WTC11 (cell line): Measurements from ENCODE around the gene CBLB. TPM values are rescaled to one million over a fixed set of nuclear protein-coding genes. Genes with fewer than 3 reads are reported as not detected.

ENCODE experiments used
- ATAC-seq: fragments of 200-7000 bp; cut with Tn5 transposase; 2 replicates; pipeline ENCODE4 v1.10.0; 2021; ENCODE audit warnings: mild to moderate bottlenecking, moderate library complexity
- CTCF ChIA-PET: fragments of 300-600 bp; sonication (Branson Sonifier 250); formaldehyde crosslinking; loops from one replicate; lab custom pipeline; 2021; ENCODE audit warnings: antibody characterized with exemption; lab: Charles Lee
- POLR2A ChIA-PET: fragments of 350-600 bp; sonication (Branson Sonifier 250); formaldehyde crosslinking; loops from one replicate; lab custom pipeline; 2021; ENCODE audit warnings: antibody characterized with exemption; lab: Charles Lee
- DNase-seq: peaks from one replicate; pipeline ENCODE4 v3.0.0; 2021; ENCODE audit warnings: low spot score
- H3K27ac Mint-ChIP-seq: 2 replicates; pipeline ENCODE4 v1.8.0; 2021; ENCODE audit warnings: mixed read lengths
- H3K27me3 Mint-ChIP-seq: 2 replicates; pipeline ENCODE4 v1.8.0; 2021; ENCODE audit warnings: low read depth, mild to moderate bottlenecking, moderate library complexity, mixed read lengths
- H3K36me3 Mint-ChIP-seq: 2 replicates; pipeline ENCODE4 v1.8.0; 2021; ENCODE audit warnings: mixed read lengths
- H3K4me1 Mint-ChIP-seq: 2 replicates; pipeline ENCODE4 v1.8.0; 2022; ENCODE audit warnings: mixed read lengths
- H3K4me3 Mint-ChIP-seq: 2 replicates; pipeline ENCODE4 v1.8.0; 2021; ENCODE audit warnings: mild to moderate bottlenecking, moderate library complexity, mixed read lengths
- H3K9me3 Mint-ChIP-seq: 2 replicates; pipeline ENCODE4 v1.8.0; 2021; ENCODE audit warnings: mixed read lengths
- ARID4B ChIP-seq: sonication (generic); formaldehyde crosslinking; IDR thresholded peaks from 2 replicates; pipeline ENCODE4 v1.8.0; 2023; ENCODE audit warnings: missing genetic modification reagents, mild to moderate bottlenecking, borderline replicate concordance
- ETV6 ChIP-seq: sonication (generic); formaldehyde crosslinking; IDR thresholded peaks from 2 replicates; pipeline ENCODE4 v1.8.1; 2022; ENCODE audit warnings: mild to moderate bottlenecking, missing genetic modification reagents
- FOXJ3 ChIP-seq: sonication (generic); formaldehyde crosslinking; IDR thresholded peaks from 2 replicates; pipeline ENCODE4 v1.9.0; 2021; ENCODE audit warnings: missing genetic modification reagents, mild to moderate bottlenecking, borderline replicate concordance
- FOXK1 ChIP-seq: sonication (generic); formaldehyde crosslinking; IDR thresholded peaks from 2 replicates; pipeline ENCODE4 v1.8.0; 2022; ENCODE audit warnings: mild to moderate bottlenecking, moderate library complexity, missing genetic modification reagents
- GABPB1 ChIP-seq: sonication (generic); formaldehyde crosslinking; IDR thresholded peaks from 2 replicates; pipeline ENCODE4 v1.8.1; 2023; ENCODE audit warnings: mild to moderate bottlenecking, missing genetic modification reagents
- GTF2I ChIP-seq: fragments of 250-450 bp; sonication (Bioruptor Pico); conservative IDR thresholded peaks from 2 replicates; pipeline ENCODE4 v1.4.0; 2021; ENCODE audit warnings: mild to moderate bottlenecking
- HMGA2 ChIP-seq: fragments of 250-450 bp; sonication (Bioruptor Pico); IDR thresholded peaks from 2 replicates; pipeline ENCODE4 v1.4.0; 2021; ENCODE audit warnings: mild to moderate bottlenecking, moderate library complexity
- JUN ChIP-seq: sonication (generic); formaldehyde crosslinking; IDR thresholded peaks from 2 replicates; pipeline ENCODE4 v1.8.0; 2023; ENCODE audit warnings: mild to moderate bottlenecking, missing genetic modification reagents
- MLX ChIP-seq: sonication (generic); formaldehyde crosslinking; IDR thresholded peaks from 2 replicates; pipeline ENCODE4 v1.8.1; 2023; ENCODE audit warnings: mild to moderate bottlenecking, missing genetic modification reagents, moderate library complexity
- NFE2L1 ChIP-seq: sonication (generic); formaldehyde crosslinking; IDR thresholded peaks from 2 replicates; pipeline ENCODE4 v1.8.1; 2023; ENCODE audit warnings: missing genetic modification reagents
- NFYB ChIP-seq: sonication (generic); formaldehyde crosslinking; conservative IDR thresholded peaks from 2 replicates; pipeline ENCODE4 v1.8.0; 2022; ENCODE audit warnings: low read depth, missing genetic modification reagents
- NR3C1 ChIP-seq: sonication (generic); formaldehyde crosslinking; conservative IDR thresholded peaks from 2 replicates; pipeline ENCODE4 v1.8.1; 2023; ENCODE audit warnings: low read depth, mild to moderate bottlenecking, missing genetic modification reagents
- PRDM15 ChIP-seq: sonication (generic); formaldehyde crosslinking; IDR thresholded peaks from 2 replicates; pipeline ENCODE4 v1.8.0; 2022; ENCODE audit warnings: missing genetic modification reagents
- RORB ChIP-seq: fragments of 250-450 bp; sonication (Bioruptor Pico); IDR thresholded peaks from 2 replicates; pipeline ENCODE4 v1.9.0; 2021; ENCODE audit warnings: mild to moderate bottlenecking
- TCF7 ChIP-seq: sonication (generic); formaldehyde crosslinking; IDR thresholded peaks from 2 replicates; pipeline ENCODE4 v1.8.0; 2022; ENCODE audit warnings: mild to moderate bottlenecking, low read depth, missing genetic modification reagents, moderate library complexity
- TEAD1 ChIP-seq: sonication (generic); formaldehyde crosslinking; IDR thresholded peaks from 2 replicates; pipeline ENCODE4 v1.8.0; 2022; ENCODE audit warnings: mild to moderate bottlenecking, missing genetic modification reagents
- ZNF416 ChIP-seq: fragments of 250-450 bp; sonication (Bioruptor Pico); IDR thresholded peaks from 2 replicates; pipeline ENCODE4 v1.9.0; 2021; ENCODE audit warnings: mild to moderate bottlenecking, inconsistent platforms
- ZNF423 ChIP-seq: fragments of 250-450 bp; sonication (Bioruptor Pico); IDR thresholded peaks from 2 replicates; pipeline ENCODE4 v2.1.2; 2022; ENCODE audit warnings: mild to moderate bottlenecking, moderate library complexity
- total RNA-seq: library from RNA; stranded (reverse); gene quantifications from 3 replicates; pipeline ENCODE4 v1.2.3, GENCODE V29; 2021
- TF ChIP-seq, protein P1 (sequence below): fragments of 250-450 bp; sonication (Bioruptor Pico); IDR thresholded peaks from 2 replicates; pipeline ENCODE4 v1.9.0; 2021; ENCODE audit warnings: moderate library complexity, mild to moderate bottlenecking, inconsistent platforms, borderline replicate concordance
- TF ChIP-seq, protein P2 (sequence below): fragments of 250-450 bp; sonication (Bioruptor Pico); IDR thresholded peaks from 2 replicates; pipeline ENCODE4 v1.9.0; 2021; ENCODE audit warnings: mild to moderate bottlenecking
- TF ChIP-seq, protein P3 (sequence below): sonication (generic); formaldehyde crosslinking; IDR thresholded peaks from 2 replicates; pipeline ENCODE4 v1.8.1; 2023; ENCODE audit warnings: mild to moderate bottlenecking, missing genetic modification reagents

CBLB gene
- total RNA-seq, 1 experiment from 2014 or later: 19.8 TPM

GRCh38 chr3:105647047-105647446 lies 221.8 kb downstream of the CBLB start:
- CTCF ChIA-PET: interaction anchor here (0.7 kb wide), 1 partner anchor 703 kb away, joined by 3 read pairs; no protein-coding TSS in a partner anchor

GRCh38 chr3:105639131-105639530 lies 229.7 kb downstream of the CBLB start:
- peaks cover 17% of the 10 kb centered on the region for H3K9me3 Mint-ChIP-seq
- no peak overlapping the region for H3K27ac Mint-ChIP-seq
- TF ChIP-seq GTF2I (CRISPR knock-in tag): no peak
- ChIA-PET CTCF (no interaction called here), POLR2A (no interaction called here)
- no peaks in the 10 kb centered on the region for H3K27me3 Mint-ChIP-seq
- no peak overlapping the region for H3K4me3 Mint-ChIP-seq
- no peak for DNase-seq
- H3K36me3 Mint-ChIP-seq: no peaks in the 10 kb centered on the region
- no peak for ATAC-seq
- H3K4me1 Mint-ChIP-seq: no peaks in the 10 kb centered on the region

More at GRCh38 chr3:105647047-105647446, 221.8 kb downstream of the CBLB start:
- DNase-seq: no peak
- Mint-ChIP-seq H3K4me1 (no peaks in the 10 kb centered on the region), H3K4me3 (no peak overlapping the region), H3K36me3 (no peaks in the 10 kb centered on the region), H3K27me3 (no peaks in the 10 kb centered on the region), H3K27ac (no peak overlapping the region), H3K9me3 (peaks cover 8% of the 10 kb centered on the region)
- 0 out of 2 replicates have a peak, but pooled peaks have one; percentile 63 for TF ChIP-seq GABPB1 (CRISPR knock-in tag)
- TF ChIP-seq MLX (CRISPR knock-in tag): no peak
- POLR2A ChIA-PET: no interaction called here
- ATAC-seq: no peak

- H3K9me3 Mint-ChIP-seq: no peaks in the 10 kb centered on the region
These were observed 234.1 kb downstream of the CBLB start for GRCh38 chr3:105634708-105635107.

DNA sequence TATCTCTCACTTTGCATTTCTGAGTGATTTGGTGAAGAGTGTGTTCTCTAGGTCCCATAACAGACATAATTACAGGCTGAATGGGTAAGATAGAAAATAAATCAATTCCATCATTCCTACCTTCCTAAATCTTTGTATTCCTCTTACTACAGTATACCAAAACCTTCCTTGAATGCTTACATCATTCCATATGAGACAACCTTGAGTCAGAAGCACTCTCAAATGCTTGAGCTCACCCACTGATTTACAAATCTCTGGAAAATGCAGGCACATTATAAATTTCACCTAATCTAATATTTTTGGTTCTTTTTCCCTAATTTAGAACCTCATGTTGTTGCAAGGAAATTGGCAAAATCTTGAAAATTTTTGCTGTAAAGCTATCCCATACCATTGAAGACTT lies 239.1 kb downstream of the CBLB start:
- ATAC-seq (no peak), DNase-seq (no peak)
- no peaks in the 10 kb centered on the region for H3K4me1 Mint-ChIP-seq
- no peak overlapping the region for H3K27ac Mint-ChIP-seq
- POLR2A ChIA-PET: no interaction called here
- H3K9me3 Mint-ChIP-seq: no peaks in the 10 kb centered on the region; the same call in 1 of the 2 replicates
- H3K4me3 Mint-ChIP-seq: no peak overlapping the region
- CTCF ChIA-PET: no interaction called here
- H3K27me3 Mint-ChIP-seq: no peaks in the 10 kb centered on the region
- no peaks in the 10 kb centered on the region for H3K36me3 Mint-ChIP-seq
- TF ChIP-seq PRDM15 (CRISPR knock-in tag) (no peak), ARID4B (CRISPR knock-in tag) (no peak), RORB (no peak), NFE2L1 (CRISPR knock-in tag) (no peak), GTF2I (CRISPR knock-in tag) (no peak), ZNF423 (CRISPR knock-in tag) (no peak), FOXK1 (no peak), ZNF416 (CRISPR knock-in tag) (no peak), TCF7 (no peak)
- TF ChIP-seq, protein P1, sequence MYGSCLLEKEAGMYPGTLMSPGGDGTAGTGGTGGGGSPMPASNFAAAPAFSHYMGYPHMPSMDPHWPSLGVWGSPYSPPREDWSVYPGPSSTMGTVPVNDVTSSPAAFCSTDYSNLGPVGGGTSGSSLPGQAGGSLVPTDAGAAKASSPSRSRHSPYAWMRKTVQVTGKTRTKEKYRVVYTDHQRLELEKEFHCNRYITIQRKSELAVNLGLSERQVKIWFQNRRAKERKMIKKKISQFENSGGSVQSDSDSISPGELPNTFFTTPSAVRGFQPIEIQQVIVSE (CRISPR knock-in tag): no peak

More at GRCh38 chr3:105634708-105635107, 234.1 kb downstream of the CBLB start:
- DNase-seq (no peak), ATAC-seq (no peak)
- no peaks in the 10 kb centered on the region for H3K4me1 Mint-ChIP-seq
- H3K4me3 Mint-ChIP-seq: no peak overlapping the region
- no peaks in the 10 kb centered on the region for H3K27me3 Mint-ChIP-seq
- ChIA-PET POLR2A (no interaction called here), CTCF (no interaction called here)
- no peak overlapping the region for H3K27ac Mint-ChIP-seq
- H3K36me3 Mint-ChIP-seq: no peaks in the 10 kb centered on the region
- no peak for TF ChIP-seq NR3C1
- no peak for TF ChIP-seq ETV6
- no peak for TF ChIP-seq NFYB (CRISPR knock-in tag)
- TF ChIP-seq HMGA2: no peak
- TF ChIP-seq JUN: no peak
- TF ChIP-seq, protein P2, sequence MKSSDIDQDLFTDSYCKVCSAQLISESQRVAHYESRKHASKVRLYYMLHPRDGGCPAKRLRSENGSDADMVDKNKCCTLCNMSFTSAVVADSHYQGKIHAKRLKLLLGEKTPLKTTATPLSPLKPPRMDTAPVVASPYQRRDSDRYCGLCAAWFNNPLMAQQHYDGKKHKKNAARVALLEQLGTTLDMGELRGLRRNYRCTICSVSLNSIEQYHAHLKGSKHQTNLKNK (CRISPR knock-in tag): no peak
- no peak for TF ChIP-seq GABPB1 (CRISPR knock-in tag)
- no peak for TF ChIP-seq NFE2L1 (CRISPR knock-in tag)
- TF ChIP-seq, protein P3, sequence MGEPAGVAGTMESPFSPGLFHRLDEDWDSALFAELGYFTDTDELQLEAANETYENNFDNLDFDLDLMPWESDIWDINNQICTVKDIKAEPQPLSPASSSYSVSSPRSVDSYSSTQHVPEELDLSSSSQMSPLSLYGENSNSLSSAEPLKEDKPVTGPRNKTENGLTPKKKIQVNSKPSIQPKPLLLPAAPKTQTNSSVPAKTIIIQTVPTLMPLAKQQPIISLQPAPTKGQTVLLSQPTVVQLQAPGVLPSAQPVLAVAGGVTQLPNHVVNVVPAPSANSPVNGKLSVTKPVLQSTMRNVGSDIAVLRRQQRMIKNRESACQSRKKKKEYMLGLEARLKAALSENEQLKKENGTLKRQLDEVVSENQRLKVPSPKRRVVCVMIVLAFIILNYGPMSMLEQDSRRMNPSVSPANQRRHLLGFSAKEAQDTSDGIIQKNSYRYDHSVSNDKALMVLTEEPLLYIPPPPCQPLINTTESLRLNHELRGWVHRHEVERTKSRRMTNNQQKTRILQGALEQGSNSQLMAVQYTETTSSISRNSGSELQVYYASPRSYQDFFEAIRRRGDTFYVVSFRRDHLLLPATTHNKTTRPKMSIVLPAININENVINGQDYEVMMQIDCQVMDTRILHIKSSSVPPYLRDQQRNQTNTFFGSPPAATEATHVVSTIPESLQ (CRISPR knock-in tag): no peak
- TF ChIP-seq FOXJ3 (CRISPR knock-in tag): no peak
- no peak for TF ChIP-seq TEAD1 (CRISPR knock-in tag)
